Ishikawa (cell line): ENCODE measurements around the gene UBE2E3.

ENCODE experiments used
- CEBPB ChIP-seq: IDR thresholded peaks from 2 replicates; pipeline ENCODE4 v1.6.1; 2012
- CREB1 ChIP-seq: IDR thresholded peaks from 2 replicates; pipeline ENCODE4 v1.6.1; 2012; ENCODE audit warnings: low read depth
- EGR1 ChIP-seq: IDR thresholded peaks from 2 replicates; pipeline ENCODE4 v1.6.1; 2012
- EP300 ChIP-seq: IDR thresholded peaks from 2 replicates; pipeline ENCODE4 v1.6.1; 2012; ENCODE audit warnings: borderline replicate concordance
- FOXM1 ChIP-seq: IDR thresholded peaks from 2 replicates; pipeline ENCODE4 v1.6.1; 2012; ENCODE audit warnings: low read depth, borderline replicate concordance
- MAX ChIP-seq: IDR thresholded peaks from 2 replicates; pipeline ENCODE4 v1.6.1; 2012
- NFIC ChIP-seq: IDR thresholded peaks from 2 replicates; pipeline ENCODE4 v1.6.1; 2012
- RAD21 ChIP-seq: IDR thresholded peaks from 2 replicates; pipeline ENCODE4 v1.6.1; 2012; ENCODE audit warnings: low read depth
- TAF1 ChIP-seq: IDR thresholded peaks from 2 replicates; pipeline ENCODE4 v1.6.1; 2012; ENCODE audit warnings: low read depth, mild to moderate bottlenecking
- TCF12 ChIP-seq: IDR thresholded peaks from 2 replicates; pipeline ENCODE4 v1.6.1; 2012; ENCODE audit warnings: low read depth
- TEAD4 ChIP-seq: IDR thresholded peaks from 2 replicates; pipeline ENCODE4 v1.6.1; 2012
- YY1 ChIP-seq: IDR thresholded peaks from 2 replicates; pipeline ENCODE4 v1.6.1; 2012; ENCODE audit warnings: low read depth
- ZBTB7A ChIP-seq: IDR thresholded peaks from 2 replicates; pipeline ENCODE4 v1.6.1; 2012; ENCODE audit warnings: low read depth
- TF ChIP-seq, protein P1 (sequence below): IDR thresholded peaks from 2 replicates; pipeline ENCODE4 v1.6.1; 2012; ENCODE audit warnings: low read depth, mild to moderate bottlenecking
- TF ChIP-seq, protein P2 (sequence below): IDR thresholded peaks from 2 replicates; pipeline ENCODE4 v1.6.1; 2012

Gene UBE2E3

DNA sequence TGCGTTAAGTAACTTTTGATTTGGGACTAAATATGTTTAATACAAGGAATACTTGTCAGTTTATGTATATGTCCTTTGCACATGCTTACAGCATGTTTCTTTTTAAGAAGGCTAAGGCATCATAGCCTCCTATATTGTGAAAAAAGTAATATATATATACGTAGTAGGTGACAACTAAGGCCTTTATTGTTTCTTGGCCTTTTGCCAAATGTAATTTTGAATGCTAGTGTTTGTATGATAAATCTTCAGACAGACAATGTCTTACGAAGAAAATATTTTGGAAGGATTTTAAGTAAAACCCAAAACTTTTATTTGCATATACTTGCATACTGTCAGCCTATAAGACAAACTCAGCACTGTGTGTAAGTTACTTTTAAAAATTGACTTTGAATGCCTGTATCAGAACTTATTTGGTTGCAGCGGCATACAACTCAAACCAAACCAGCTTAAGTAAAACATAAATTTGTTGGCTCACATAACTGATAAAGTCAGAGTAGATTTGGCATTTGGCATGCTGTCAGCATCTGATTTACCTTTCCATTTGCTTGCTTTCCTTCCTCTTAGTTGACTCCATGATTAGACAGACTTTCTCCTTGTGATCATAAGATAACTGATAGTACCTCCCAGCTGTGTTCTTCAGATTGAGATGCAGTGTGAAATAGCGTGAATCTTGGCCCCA lies 24.4 kb downstream of the UBE2E3 start:
- TF ChIP-seq, protein P1, sequence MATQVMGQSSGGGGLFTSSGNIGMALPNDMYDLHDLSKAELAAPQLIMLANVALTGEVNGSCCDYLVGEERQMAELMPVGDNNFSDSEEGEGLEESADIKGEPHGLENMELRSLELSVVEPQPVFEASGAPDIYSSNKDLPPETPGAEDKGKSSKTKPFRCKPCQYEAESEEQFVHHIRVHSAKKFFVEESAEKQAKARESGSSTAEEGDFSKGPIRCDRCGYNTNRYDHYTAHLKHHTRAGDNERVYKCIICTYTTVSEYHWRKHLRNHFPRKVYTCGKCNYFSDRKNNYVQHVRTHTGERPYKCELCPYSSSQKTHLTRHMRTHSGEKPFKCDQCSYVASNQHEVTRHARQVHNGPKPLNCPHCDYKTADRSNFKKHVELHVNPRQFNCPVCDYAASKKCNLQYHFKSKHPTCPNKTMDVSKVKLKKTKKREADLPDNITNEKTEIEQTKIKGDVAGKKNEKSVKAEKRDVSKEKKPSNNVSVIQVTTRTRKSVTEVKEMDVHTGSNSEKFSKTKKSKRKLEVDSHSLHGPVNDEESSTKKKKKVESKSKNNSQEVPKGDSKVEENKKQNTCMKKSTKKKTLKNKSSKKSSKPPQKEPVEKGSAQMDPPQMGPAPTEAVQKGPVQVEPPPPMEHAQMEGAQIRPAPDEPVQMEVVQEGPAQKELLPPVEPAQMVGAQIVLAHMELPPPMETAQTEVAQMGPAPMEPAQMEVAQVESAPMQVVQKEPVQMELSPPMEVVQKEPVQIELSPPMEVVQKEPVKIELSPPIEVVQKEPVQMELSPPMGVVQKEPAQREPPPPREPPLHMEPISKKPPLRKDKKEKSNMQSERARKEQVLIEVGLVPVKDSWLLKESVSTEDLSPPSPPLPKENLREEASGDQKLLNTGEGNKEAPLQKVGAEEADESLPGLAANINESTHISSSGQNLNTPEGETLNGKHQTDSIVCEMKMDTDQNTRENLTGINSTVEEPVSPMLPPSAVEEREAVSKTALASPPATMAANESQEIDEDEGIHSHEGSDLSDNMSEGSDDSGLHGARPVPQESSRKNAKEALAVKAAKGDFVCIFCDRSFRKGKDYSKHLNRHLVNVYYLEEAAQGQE: no peak
- peak; percentile 48 for TF ChIP-seq NFIC
- TF ChIP-seq, protein P2, sequence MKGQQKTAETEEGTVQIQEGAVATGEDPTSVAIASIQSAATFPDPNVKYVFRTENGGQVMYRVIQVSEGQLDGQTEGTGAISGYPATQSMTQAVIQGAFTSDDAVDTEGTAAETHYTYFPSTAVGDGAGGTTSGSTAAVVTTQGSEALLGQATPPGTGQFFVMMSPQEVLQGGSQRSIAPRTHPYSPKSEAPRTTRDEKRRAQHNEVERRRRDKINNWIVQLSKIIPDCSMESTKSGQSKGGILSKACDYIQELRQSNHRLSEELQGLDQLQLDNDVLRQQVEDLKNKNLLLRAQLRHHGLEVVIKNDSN: no peak
- no peak for TF ChIP-seq MAX

DNA sequence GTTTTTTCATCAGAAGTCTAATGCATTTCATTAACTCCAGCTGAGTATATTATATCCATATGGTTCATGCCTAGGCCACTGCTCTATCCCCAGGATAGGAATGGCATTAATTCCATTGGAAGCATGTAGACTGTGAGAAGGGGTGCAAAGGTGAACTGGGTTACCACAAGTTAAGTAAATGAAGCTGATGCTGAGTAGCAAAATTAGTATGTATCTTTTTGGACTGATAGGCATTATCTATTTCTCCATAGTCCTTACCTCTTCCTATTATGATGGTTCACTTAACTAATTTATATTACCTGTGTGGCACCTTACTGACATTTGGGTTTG lies 24.9 kb downstream of the UBE2E3 start:
- no peak for TF ChIP-seq EGR1
- TF ChIP-seq, protein P2: no peak
- no peak for TF ChIP-seq CEBPB
- TF ChIP-seq TCF12: no peak
- TF ChIP-seq FOXM1: no peak
- no peak for TF ChIP-seq YY1
- no peak for TF ChIP-seq NFIC
- TF ChIP-seq CREB1: no peak
- TF ChIP-seq, protein P1: no peak
- TF ChIP-seq RAD21: no peak
- TF ChIP-seq TEAD4: no peak
- TF ChIP-seq EP300: no peak
- no peak for TF ChIP-seq TAF1
- TF ChIP-seq MAX: no peak
- TF ChIP-seq ZBTB7A: no peak

DNA sequence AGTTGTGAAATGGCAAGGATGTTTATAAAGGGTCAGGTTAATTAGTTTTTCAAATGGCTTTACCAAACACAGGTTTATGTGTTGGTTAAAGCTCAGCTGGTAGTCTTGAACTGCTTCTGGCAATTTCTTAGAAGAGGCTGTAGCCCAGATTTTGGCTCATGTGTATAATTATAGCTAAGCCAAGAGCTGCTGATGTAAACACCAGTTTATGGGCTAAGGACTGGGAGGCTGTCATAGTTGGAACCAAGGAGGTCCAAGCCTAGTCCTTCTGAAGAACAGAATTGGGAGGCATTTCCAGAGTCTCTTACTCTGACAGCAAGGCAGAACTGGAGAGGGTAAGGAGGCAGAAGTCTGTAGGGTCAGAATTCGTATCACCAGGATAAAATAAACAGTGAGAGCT lies 25.4 kb downstream of the UBE2E3 start:
- TF ChIP-seq NFIC: no peak
- TF ChIP-seq ZBTB7A: no peak
- no peak for TF ChIP-seq YY1

DNA sequence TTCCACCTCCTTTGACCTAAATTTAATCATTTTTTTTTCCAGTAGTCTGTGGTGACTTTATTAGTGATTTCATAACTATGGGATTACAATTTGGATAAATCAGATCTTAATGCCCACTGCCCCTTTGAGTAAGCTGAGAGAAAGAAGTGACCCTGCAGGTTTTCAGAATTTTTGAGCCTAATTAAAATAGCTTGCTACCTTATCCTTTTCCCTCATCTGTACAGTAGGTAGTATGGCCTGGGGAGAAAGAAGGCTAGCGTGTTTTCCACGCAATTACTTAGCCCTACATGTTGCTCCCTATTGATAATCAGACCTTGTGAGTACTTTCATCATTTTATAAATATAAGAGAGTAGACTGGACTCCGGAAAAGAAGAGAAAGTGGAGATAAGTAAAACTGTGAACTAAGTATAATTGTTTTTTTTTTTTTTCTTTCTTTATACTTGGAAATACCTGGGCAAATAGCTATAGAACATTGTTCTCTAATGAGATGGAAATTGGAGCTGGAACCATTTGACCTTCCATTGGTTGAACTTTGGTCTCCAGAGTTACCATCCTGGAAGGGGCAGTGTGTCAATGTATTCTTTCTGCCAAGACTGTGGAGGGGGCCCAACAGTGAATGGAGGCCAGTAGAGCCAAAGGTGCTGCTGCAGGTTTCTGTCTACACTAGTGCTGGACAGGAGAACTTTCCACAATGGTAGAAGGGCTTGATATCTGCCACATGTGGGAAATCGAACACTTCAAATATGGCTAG lies 26.9 kb downstream of the UBE2E3 start:
- no peak for TF ChIP-seq TCF12
- no peak for TF ChIP-seq CREB1
- TF ChIP-seq EP300: no peak
- TF ChIP-seq YY1: no peak
- no peak for TF ChIP-seq MAX
- TF ChIP-seq, protein P2: no peak
- no peak for TF ChIP-seq NFIC
- no peak for TF ChIP-seq ZBTB7A
- no peak for TF ChIP-seq RAD21
- TF ChIP-seq, protein P1: no peak
- TF ChIP-seq FOXM1: no peak
- no peak for TF ChIP-seq CEBPB
- no peak for TF ChIP-seq EGR1
- TF ChIP-seq TAF1: no peak
- TF ChIP-seq TEAD4: no peak
